DND-41 (cell line): ENCODE measurements around the gene PRSS21.

Experiments
- CTCF ChIP-seq: IDR thresholded peaks from 2 replicates; pipeline ENCODE4 v1.5.1; 2012; ENCODE audit warnings: borderline replicate concordance, low read length, moderate library complexity, mild to moderate bottlenecking; ENCODE audit not compliant: poor library complexity, severe bottlenecking; ENCODE audit errors: extremely low read depth
- EZH2 ChIP-seq: IDR thresholded peaks from 3 replicates; pipeline ENCODE4 v1.6.1; 2012; ENCODE audit warnings: borderline replicate concordance, low read depth, mild to moderate bottlenecking, moderate library complexity, low read length, inconsistent platforms; ENCODE audit not compliant: severe bottlenecking

GRCh38 chr16:2819939-2820835, 3.1 kb downstream of the PRSS21 start:
- TF ChIP-seq CTCF (no peak), EZH2 (no peak)
